ENCODE measurements around the gene CALR. TPM values are rescaled to one million over a fixed set of nuclear protein-coding genes. Genes with fewer than 3 reads are reported as not detected.
A peak's percentile ranks its signal among the peaks of the same experiment; 100 is the strongest.

Gene CALR
- total RNA-seq, 1 donor from 2014 or later = 454 TPM

DNA sequence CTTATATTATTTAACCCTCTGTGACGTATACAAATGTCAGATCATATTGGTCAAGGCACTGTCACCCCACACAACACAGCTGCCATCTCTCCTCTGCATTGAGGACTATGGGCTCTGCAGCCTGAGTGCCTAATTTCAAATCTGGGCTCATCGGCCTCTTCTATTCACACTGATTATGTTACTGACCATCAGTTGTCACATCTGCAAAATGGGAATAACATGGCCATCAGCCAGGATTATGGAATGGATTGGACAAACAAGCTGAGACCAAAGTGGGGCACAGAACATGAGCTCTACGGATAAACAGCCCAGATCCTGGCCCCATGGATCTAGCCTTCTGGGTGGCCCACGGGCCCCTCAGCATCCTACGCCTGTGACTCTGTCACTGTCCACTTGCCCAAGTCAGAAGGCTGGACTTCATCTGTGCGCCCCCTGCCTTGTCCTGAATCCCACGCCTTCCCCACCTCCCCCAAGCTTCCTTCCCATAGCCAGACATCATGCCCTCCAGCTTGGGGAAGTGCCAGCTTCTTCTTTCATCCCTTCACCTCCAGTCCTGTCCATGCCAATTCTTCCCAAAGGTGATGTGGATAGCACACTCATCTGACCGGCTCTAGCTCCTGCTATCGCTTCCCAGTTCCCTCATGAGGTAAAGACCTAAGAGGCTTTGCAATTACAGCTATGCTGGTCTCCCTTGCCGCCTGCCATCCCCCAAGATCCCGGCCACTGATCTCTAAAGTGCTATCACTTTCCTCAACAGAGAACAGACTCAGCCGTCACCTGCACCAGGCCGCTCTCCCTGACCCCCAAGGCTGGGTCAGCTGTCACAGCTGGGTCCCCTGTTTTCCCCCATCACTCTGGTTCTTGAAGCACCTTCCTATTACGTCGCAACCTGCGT lies 5.8 kb upstream of the CALR start:
- intact Hi-C loops (cut with DNase I) = no loop called here
- no peak for ATAC-seq
- no peak for DNase-seq (ENCODE audit: low spot score)

DNA sequence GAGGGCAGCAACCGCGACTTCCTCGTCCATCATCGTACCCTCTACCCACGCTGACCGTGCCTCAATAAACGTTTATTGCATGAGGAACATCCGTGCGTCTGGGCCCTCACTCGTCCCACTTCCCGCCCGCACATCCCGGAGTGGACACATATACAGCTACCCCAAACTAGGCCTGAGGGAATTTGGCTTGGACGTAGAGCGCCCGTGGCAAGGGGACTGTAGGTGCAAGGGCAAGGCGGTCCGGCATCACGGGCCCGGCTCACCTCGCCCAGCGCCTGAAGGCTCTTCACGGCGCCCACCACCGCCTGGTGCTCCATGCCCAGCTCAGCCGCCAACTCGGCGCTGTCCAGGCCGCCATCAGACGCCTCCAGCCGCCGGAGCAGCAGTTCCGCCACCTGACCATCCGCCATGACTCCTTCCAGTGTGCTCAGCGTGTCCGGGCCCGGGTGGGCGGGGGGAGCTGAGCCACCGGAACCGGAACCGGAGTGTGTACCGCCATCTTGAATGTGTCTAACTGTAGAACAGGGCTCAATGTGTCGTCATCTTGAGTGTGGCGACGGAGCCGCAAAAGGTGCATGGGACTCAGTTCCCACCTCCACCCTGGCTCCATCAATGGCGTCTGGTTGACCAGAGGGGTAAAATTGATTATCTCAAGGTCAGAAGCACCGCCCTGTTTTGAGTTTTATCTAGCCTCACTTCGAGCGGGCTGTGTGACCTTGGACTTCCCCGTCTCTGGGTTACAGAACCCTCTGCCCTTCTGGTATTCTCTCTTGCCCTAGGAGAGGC lies 4.9 kb upstream of the CALR start, which contains the start of gene FARSA:
TSS of gene FARSA (minus strand) at position 425 of the 786 bp plus-strand sequence. CDS start at position 410, 15 bp downstream.
- DNase-seq (ENCODE audit: low spot score) (peak; percentile 94), ATAC-seq (peak; percentile 87)
- intact Hi-C loops (cut with DNase I) = no loop called here

DNA sequence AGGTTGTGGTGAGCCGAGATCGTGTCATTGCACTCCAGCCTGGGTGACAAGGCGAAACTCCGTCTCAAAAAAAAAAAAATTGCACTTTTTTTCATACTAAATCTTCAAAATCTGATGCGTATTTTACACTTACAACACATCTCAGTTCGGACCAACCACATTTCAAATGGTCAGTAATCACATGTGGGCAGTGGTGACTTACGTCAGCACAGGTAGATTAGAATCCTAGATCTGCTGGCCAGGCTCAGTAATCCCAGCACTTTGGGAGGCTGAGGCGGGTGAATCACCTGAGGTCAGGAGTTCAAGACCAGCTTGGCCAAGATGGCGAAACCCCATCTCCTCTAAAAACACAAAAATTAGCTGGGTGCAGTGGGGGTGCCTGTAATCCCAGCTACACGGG lies 3.3 kb upstream of the CALR start:
- intact Hi-C loops (cut with DNase I) = no loop called here
- DNase-seq (ENCODE audit: low spot score) (no peak), ATAC-seq (no peak)

DNA sequence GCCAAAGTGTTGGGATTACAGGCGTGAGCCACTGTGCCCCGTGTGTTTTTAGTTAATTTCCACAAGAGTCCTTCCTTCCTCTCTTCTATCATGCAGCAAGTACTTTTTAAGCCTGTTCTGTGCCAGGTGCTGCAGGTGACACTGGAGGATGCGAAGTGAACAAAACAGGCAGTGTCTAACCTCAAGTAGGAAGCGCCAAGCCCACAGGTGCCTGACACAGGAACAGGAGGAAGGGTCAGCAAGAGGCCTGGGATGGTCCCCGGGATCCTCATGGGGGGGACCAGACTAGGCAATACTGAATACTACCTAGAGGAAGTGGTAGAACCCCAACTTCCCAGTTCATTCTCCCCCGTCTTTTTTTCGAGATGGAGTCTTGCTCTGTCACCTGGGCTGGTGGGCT lies 1.8 kb upstream of the CALR start:
- no peak for DNase-seq (ENCODE audit: low spot score)
- intact Hi-C loops (cut with DNase I) = no loop called here
- no peak for ATAC-seq

DNA sequence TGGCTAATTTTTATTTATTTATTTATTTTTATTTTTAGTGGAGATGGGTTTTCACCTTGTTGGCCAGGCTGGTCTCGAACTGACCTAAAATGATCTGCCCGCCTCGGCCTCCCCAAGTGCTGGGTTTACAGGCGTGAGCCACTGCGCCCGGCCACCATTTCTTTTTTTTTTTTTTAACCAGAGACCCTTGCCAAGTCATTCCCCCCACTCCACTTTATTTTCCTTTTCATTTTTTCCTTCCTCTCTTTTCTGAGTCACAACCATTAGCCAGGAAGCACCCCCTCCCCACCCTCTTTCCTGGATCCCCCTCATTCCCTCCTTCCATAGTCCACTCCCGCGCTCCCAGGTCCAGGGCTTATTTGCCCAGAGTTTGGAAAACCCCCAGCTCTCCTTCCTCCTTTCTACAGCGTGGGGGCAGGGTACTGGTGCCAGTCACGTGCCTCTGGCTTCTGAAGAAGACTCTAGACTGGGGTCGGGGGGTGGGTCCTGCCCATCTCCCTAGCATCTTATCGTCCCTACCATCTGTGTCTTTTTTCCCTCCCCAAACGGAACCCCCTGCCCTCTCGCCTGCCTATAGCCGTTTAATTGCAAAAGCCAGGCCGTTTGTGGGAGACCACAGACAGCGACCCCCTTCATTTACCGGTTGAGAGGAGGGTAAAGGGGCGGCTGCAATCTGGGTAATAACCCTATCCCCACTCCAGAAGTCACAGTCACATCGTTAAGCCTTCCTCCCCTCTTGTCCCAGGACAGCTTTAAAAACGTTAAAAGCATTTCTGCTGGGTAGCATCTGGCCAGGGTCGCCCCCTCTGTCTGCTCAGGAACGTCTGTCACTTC lies 1.1 kb upstream of the CALR start:
- ATAC-seq (no peak), DNase-seq (ENCODE audit: low spot score) (no peak)
- intact Hi-C loops (cut with DNase I) = no loop called here

DNA sequence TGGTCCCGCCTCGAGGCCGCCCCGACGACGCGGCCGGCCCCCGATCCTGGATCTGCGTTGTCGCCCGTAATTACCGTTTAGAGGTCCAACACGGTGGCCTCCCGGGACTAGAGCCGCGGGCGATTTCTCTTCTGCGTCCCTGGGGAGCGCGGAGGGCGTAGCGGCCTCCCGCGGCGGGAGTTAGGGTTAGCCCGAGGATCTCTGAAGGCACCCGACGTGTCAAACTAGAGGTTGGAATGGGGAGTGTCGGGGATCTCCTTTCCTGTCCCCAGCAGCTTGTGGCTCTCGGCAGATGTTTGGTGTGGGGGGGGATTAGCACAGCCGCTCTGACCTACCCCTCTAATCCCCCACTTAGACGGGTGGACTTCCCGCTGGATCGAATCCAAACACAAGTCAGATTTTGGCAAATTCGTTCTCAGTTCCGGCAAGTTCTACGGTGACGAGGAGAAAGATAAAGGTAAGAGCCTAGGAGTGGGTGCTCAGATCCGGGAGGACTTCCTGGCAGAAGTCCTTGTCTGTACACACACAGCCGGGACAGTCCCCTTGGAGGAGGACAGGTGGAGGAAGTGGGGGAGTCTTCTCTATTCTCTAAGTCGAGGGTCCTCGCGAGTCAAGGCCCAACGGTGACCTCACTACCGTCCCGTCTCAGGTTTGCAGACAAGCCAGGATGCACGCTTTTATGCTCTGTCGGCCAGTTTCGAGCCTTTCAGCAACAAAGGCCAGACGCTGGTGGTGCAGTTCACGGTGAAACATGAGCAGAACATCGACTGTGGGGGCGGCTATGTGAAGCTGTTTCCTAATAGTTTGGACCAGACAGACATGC lies 581 bp downstream of the CALR start:
- ATAC-seq (peak; percentile 0), DNase-seq (ENCODE audit: low spot score) (no peak)
- intact Hi-C loops (cut with DNase I) = no loop called here

DNA sequence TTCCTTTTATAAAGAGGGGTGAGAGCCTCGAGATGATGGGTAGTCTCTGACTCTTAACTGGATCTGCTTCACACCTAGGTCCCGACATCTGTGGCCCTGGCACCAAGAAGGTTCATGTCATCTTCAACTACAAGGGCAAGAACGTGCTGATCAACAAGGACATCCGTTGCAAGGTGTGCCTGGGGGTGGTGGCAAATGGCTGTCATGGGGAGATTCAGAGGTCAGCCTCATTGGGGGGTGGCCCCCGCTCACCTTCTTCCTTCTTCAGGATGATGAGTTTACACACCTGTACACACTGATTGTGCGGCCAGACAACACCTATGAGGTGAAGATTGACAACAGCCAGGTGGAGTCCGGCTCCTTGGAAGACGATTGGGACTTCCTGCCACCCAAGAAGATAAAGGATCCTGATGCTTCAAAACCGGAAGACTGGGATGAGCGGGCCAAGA lies 1.6 kb downstream of the CALR start:
- DNase-seq (ENCODE audit: low spot score) = no peak
- ATAC-seq = no peak
- intact Hi-C loops (cut with DNase I) = no loop called here

DNA sequence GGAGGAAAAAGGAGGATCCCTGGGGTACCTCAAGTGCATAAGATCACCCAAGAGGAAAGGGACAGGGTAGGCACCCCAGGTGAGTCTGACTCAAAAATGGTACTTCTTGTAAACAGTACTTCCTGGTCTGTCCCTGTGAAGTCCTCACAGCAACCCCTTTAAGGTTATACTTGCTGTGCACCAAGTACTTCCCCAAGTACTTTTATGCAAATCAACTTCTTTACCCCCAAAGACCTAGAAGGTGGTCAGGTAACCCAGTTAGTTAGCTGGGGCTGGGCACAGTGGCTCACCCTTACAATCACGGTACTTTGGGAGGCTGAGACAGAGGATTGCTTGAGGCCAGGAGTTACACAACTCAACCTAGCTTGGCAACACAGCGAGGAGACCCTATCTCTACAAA lies 2.5 kb downstream of the CALR start:
- intact Hi-C loops (cut with DNase I) = no loop called here
- DNase-seq (ENCODE audit: low spot score) = no peak
- no peak for ATAC-seq

DNA sequence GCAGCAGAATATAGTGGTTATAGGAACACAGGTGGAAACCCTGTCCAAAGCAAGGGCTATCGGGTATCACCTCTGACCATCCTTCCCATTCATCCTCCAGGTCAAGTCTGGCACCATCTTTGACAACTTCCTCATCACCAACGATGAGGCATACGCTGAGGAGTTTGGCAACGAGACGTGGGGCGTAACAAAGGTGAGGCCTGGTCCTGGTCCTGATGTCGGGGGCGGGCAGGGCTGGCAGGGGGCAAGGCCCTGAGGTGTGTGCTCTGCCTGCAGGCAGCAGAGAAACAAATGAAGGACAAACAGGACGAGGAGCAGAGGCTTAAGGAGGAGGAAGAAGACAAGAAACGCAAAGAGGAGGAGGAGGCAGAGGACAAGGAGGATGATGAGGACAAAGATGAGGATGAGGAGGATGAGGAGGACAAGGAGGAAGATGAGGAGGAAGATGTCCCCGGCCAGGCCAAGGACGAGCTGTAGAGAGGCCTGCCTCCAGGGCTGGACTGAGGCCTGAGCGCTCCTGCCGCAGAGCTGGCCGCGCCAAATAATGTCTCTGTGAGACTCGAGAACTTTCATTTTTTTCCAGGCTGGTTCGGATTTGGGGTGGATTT lies 5.1 kb downstream of the CALR start:
- no peak for DNase-seq (ENCODE audit: low spot score)
- intact Hi-C loops (cut with DNase I) = no loop called here
- ATAC-seq = no peak

DNA sequence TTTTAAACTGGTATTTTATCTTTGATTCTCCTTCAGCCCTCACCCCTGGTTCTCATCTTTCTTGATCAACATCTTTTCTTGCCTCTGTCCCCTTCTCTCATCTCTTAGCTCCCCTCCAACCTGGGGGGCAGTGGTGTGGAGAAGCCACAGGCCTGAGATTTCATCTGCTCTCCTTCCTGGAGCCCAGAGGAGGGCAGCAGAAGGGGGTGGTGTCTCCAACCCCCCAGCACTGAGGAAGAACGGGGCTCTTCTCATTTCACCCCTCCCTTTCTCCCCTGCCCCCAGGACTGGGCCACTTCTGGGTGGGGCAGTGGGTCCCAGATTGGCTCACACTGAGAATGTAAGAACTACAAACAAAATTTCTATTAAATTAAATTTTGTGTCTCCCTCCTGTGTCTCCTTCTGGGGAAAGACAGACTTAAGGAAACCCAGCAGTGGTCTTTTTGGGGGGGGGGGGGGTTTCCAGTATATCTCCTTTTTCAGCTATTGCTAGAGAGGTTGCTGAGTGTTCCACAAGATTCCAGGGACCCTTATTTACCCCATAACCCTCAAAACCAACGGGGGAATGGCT lies 5.8 kb downstream of the CALR start:
- no peak for ATAC-seq
- intact Hi-C loops (cut with DNase I) = no loop called here

DNA sequence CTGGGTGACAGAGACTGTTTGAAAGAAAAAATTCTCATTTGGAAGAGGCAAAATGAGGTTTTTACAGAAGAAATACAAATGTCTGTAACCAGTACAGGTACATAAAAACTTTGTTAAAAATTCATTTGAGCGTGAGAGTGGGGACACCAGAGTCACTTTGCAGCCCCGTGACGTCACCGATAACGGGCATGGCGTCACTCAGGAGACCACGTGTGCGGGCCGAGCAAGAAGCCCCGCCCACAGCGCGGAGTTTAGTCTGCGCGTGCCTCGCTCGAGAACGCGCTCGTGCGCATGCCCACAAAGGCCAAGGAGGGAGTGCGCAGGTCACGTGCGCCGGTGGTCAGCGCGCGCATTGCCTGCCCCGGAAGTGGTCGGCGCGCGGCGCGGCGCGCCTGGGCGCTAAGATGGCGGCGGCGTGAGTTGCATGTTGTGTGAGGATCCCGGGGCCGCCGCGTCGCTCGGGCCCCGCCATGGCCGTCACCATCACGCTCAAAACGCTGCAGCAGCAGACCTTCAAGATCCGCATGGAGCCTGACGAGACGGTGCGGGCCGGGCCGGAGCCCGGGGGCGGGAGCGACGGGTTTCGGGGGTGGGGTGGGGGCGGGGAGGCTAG lies 7.2 kb downstream of the CALR start, which contains the start of gene RAD23A:
TSS of gene RAD23A (plus strand) at position 384 of the 613 bp plus-strand sequence. CDS start at position 471, 87 bp downstream.
- ATAC-seq (peak; percentile 98), DNase-seq (ENCODE audit: low spot score) (peak; percentile 99)
- intact Hi-C loops (cut with DNase I) = no loop called here

More for the DNA sequence above, 5.8 kb downstream of the CALR start:
- DNase-seq (ENCODE audit: low spot score) = no peak

DNA sequence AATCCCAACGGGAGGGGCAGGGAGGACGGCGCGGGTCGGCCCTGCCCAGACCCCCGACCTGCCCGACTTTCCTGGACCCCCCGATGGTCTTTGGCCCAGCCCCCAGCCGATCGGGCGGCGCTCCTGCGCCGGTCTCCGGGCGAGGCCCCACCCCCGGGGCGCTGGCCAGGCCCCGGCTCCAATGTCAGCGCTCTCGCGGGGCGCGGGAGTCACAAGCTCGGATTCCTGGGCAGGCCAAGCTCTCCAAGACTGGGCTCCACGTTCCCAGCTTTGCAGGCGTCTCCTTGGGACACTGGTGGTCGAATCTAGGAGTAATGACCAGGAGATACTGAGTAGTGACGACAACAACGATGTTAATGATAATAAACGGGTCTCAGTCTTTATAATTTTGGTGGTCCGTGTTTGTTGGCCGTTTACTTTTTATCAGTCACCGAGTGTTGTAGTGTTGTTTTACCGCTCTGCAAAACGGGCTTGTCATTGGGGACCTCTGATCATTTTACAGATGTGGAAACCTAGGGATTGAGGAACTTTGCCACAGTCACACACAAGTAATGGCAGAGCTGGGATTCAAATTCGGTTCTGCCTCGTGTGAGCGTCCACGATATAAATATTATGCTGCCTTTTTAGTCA lies 7.8 kb downstream of the CALR start:
- peak; percentile 71 for ATAC-seq
- intact Hi-C loops (cut with DNase I) = no loop called here
- peak; percentile 79 for DNase-seq (ENCODE audit: low spot score)

DNA sequence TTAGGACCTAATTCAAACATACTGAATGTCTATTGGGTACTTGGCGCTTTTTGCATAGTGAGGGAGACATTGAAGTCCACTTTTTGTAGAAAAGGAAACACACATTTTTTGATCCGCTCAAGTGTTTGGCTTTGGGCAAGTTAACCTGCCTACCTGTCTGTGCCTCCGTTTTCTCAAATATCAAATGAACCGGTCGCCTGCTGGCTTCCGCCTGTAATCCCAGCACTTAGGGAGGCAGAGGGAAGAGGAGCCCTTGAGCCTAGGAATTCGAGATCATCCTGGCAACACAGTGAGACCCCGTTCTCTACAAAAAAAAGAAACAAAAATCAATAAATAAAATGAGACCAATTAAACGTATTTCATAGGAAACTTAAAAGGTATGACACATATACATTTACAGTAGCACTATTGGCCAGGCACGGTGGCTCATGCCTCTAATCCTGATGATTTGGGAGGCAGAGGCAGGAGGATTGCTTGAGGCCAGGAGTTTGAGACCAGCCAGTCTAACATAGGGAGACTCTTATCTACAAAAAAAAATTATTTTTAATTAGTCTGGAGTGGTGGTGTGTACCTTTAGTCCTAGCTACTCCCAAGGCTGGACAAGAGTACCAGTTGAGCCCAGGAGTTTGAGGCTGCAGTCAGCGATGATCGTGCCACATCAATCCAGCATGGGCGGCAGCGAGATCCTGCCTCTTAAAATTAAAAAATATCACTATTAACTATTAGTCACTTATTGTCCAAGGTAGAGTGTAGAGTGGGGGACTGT lies 8.5 kb downstream of the CALR start:
- ATAC-seq = no peak
- no peak for DNase-seq (ENCODE audit: low spot score)
- intact Hi-C loops (cut with DNase I) = no loop called here

DNA sequence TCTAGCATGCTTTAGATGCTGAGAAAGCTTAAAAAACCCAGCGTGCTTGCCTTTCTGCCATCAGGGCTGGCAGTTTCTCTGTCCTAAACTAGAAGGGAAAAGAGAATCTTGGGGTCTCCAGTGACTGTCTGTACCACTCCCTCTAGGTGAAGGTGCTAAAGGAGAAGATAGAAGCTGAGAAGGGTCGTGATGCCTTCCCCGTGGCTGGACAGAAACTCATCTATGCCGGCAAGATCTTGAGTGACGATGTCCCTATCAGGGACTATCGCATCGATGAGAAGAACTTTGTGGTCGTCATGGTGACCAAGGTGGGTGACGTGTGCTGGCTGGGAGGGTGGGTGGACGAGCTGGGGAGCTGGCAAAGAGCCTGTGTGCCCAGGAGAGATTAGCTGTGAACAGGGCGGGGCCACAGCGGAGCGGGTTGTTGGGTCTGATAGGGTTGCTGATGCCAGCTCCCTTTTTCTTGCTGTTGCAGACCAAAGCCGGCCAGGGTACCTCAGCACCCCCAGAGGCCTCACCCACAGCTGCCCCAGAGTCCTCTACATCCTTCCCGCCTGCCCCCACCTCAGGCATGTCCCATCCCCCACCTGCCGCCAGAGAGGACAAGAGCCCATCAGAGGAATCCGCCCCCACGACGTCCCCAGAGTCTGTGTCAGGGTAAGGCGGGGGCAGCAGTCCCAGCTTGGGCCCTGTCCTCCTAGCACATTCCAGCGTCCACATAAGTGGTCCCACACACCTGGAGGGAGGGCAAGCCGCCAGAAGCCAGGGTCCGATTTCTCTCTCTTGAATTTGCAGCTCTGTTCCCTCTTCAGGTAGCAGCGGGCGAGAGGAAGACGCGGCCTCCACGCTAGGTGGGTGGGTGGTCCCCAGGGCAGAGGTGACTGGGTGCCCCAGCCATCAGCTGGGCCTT lies 9.5 kb downstream of the CALR start:
- DNase-seq (ENCODE audit: low spot score) = no peak
- intact Hi-C loops (cut with DNase I) = no loop called here
- ATAC-seq = no peak
